ENCODE data around the gene SOBP. TPM values are rescaled to one million over a fixed set of nuclear protein-coding genes. Genes with fewer than 3 reads are reported as not detected.
A peak's percentile ranks its signal among the peaks of the same experiment; 100 is the strongest.

The SOBP gene
- total RNA-seq, 4 donors from 2014 or later = 0.27 to 2.7 (median 1.5) TPM

- no peak overlapping the region for H3K4me3 ChIP-seq (ENCODE audit: low read depth, poor library complexity, severe bottlenecking)
- 94 to 95% methylated on average over 4 of the region's 4 CpGs for WGBS, 2 donors
- intact Hi-C loops (cut with DNase I; ENCODE audit: low total_unique reads) = no loop called here
- no peak for DNase-seq (ENCODE audit: low spot score in 2 of 2)
- TF ChIP-seq POLR2A (IDR thresholded peaks at IDR 0.05) (no peak), CTCF (IDR thresholded peaks at IDR 0.05) (no peak)
Measured at GRCh38 chr6:107599043-107599442, 109.1 kb downstream of the SOBP start.

- DNase-seq (ENCODE audit: low spot score in 2 of 2) = no peak
- 91 to 93% methylated on average over 5 of the region's 5 CpGs for WGBS, 2 donors
- H3K4me3 ChIP-seq (ENCODE audit: low read depth, poor library complexity, severe bottlenecking) = no peak overlapping the region
- TF ChIP-seq CTCF (IDR thresholded peaks at IDR 0.05) (no peak), POLR2A (IDR thresholded peaks at IDR 0.05) (no peak)
- intact Hi-C loops (cut with DNase I; ENCODE audit: low total_unique reads) = no loop called here
Measured at GRCh38 chr6:107600121-107600520, 110.2 kb downstream of the SOBP start.

GRCh38 chr6:107600936-107601335, 111.0 kb downstream of the SOBP start:
- DNase-seq (ENCODE audit: low spot score in 2 of 2) = peak in 1 of 2 donors; percentile 18
- intact Hi-C loops (cut with DNase I; ENCODE audit: low total_unique reads) = no loop called here
- 28 to 32% methylated on average over 5 of the region's 5 CpGs for WGBS, 2 donors
- H3K4me3 ChIP-seq (ENCODE audit: low read depth, poor library complexity, severe bottlenecking) = no peak overlapping the region
- TF ChIP-seq POLR2A (IDR thresholded peaks at IDR 0.05) (no peak), CTCF (IDR thresholded peaks at IDR 0.05) (no peak)

- intact Hi-C loops (cut with DNase I; ENCODE audit: low total_unique reads) = no loop called here
- WGBS, 2 donors = 93 to 95% methylated on average over 3 of the region's 3 CpGs
- TF ChIP-seq POLR2A (IDR thresholded peaks at IDR 0.05) (no peak), CTCF (IDR thresholded peaks at IDR 0.05) (no peak)
- no peak overlapping the region for H3K4me3 ChIP-seq (ENCODE audit: low read depth, poor library complexity, severe bottlenecking)
- no peak for DNase-seq (ENCODE audit: low spot score in 2 of 2)
Measured at GRCh38 chr6:107601406-107601805, 111.5 kb downstream of the SOBP start.

- H3K4me3 ChIP-seq (ENCODE audit: low read depth, poor library complexity, severe bottlenecking) = no peak overlapping the region
- 72% methylated on average over 5 of the region's 5 CpGs for WGBS, 2 donors
- intact Hi-C loops (cut with DNase I; ENCODE audit: low total_unique reads) = no loop called here
- no peak for DNase-seq (ENCODE audit: low spot score in 2 of 2)
- TF ChIP-seq CTCF (IDR thresholded peaks at IDR 0.05) (no peak), POLR2A (IDR thresholded peaks at IDR 0.05) (no peak)
Measured at GRCh38 chr6:107602321-107603005, 112.5 kb downstream of the SOBP start.

GRCh38 chr6:107603006-107603370, 113.1 kb downstream of the SOBP start:
- no peak for DNase-seq (ENCODE audit: low spot score in 2 of 2)
- no peak for TF ChIP-seq CTCF (IDR thresholded peaks at IDR 0.05)
- TF ChIP-seq POLR2A (IDR thresholded peaks at IDR 0.05) = no peak
- no peak overlapping the region for H3K4me3 ChIP-seq (ENCODE audit: low read depth, poor library complexity, severe bottlenecking)
- intact Hi-C loops (cut with DNase I; ENCODE audit: low total_unique reads) = no loop called here
- WGBS, 2 donors = 67 to 80% methylated on average over 3 of the region's 3 CpGs
